Mucosa of rectum (tissue), 2 donors: ENCODE results near the gene MRGPRE.

ENCODE experiments used
- H3K27ac ChIP-seq, 2 donors: one replicate each; pipeline ENCODE4 v1.7.0; 2013; ENCODE audit warnings: inconsistent platforms in 2 of 2, low read depth in 2 of 2, low read length in 2 of 2
- H3K27me3 ChIP-seq, 2 donors: one replicate each; pipeline ENCODE4 v1.7.0; 2013; ENCODE audit warnings: low read length in 2 of 2; ENCODE audit not compliant: control insufficient read depth in 2 of 2, insufficient read depth in 2 of 2
- H3K36me3 ChIP-seq, 2 donors: one replicate each; pipeline ENCODE4 v1.7.0; 2013; ENCODE audit warnings: low read length in 2 of 2; ENCODE audit not compliant: control insufficient read depth in 2 of 2, insufficient read depth in 2 of 2
- H3K4me1 ChIP-seq, 2 donors: one replicate each; pipeline ENCODE4 v1.7.0; 2013; ENCODE audit warnings: low read length in 2 of 2, mild to moderate bottlenecking in 1 of 2; ENCODE audit not compliant: control insufficient read depth in 2 of 2, insufficient read depth in 2 of 2
- H3K4me3 ChIP-seq, 2 donors: one replicate each; pipeline ENCODE4 v1.7.0; 2013; ENCODE audit warnings: low read length in 2 of 2
- H3K9ac ChIP-seq, 2 donors: one replicate each; pipeline ENCODE4 v1.7.0; 2013; ENCODE audit warnings: low read length in 2 of 2, low read depth in 1 of 2, mild to moderate bottlenecking in 1 of 2
- H3K9me3 ChIP-seq, 2 donors: one replicate each; pipeline ENCODE4 v1.7.0; 2013; ENCODE audit warnings: low read length in 2 of 2; ENCODE audit not compliant: control insufficient read depth in 2 of 2
- donor health status: healthy.
- donor health status: Normal muscosa, but diverticular disease.

MRGPRE gene

DNA sequence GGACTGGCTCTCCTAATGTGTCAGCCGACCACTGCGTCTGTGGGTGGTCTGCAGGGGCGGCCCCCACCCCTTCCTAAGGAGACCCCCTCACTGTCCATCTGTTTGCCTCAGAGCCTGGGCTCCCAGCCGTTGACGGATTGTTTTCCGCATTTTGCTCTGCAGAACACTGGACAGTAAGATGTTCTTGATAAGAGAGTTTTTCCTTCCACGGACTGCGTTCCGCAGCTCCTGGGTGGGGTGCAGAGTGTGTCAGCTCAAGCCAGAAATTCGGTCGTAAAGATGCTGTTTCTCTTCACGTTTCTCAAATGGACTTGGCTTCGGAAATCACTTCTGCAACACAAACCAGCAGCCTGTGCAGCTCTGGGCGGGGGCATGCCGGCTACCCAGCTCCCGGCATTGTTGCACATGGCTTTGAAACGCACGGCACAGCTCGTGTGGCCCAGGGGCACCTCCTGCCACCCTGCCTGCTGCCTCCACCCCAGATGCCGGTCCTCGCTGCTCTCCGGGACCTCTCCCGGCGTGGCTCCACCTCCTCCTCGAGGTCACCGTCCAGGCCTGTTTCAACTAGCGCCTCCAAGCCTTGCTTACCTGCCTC lies 10.7 kb downstream of the MRGPRE start:
- Histone ChIP-seq H3K9ac (no peak overlapping the region), H3K4me1 (no peaks in the 10 kb centered on the region), H3K4me3 (no peak overlapping the region), H3K9me3 (no peaks in the 10 kb centered on the region), H3K36me3 (no peaks in the 10 kb centered on the region), H3K27me3 (peaks cover 16 to 25% of the 10 kb centered on the region in 2 donors), H3K27ac (no peak overlapping the region)

DNA sequence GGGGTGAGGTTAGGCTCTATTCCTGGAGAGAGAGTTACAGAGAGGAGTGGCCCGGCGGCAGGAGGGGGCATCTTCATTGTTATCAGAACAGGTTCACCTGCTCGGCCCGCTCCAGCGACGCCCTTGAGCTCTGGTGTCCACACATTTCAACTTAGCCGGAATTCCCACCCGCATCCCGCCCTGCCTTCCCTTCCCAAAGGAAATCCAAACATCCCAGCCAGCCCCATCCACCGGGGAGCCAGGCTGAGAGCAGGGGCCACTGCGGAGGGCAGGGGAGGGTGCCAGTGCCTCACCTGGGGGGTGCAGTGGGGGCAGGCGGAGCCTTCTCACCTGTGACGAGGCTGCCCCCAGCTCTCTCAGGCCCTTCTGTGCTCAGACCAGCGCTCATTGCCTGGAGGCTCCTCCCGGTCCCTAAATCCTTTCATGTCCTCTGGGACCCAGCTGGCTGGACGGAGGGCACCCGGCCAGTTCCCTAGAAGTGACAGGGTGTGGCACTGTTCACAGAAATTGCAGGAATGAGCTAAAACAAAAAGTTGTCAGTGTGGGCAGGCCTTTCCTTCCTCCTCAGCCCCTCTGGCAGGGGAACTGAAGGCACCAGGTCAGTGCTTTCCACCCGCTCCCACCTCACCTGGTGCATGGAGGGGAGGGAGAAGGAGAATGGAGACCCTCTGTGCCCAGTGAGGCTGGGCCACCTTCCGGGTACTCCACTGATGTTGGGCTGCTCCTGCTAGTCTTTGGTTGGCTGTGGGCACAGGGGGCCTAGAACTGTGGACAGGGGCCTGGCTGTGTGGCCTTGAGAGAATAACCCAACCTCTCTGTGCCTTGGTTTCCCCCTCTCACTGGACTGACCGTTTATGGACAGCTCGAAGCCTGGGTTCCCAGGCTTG lies 11.5 kb downstream of the MRGPRE start:
- Histone ChIP-seq H3K9ac (no peak overlapping the region), H3K36me3 (no peaks in the 10 kb centered on the region), H3K4me1 (peaks cover 0 to 2% of the 10 kb centered on the region in 2 donors), H3K4me3 (no peak overlapping the region), H3K27ac (no peak overlapping the region), H3K27me3 (peaks cover 19 to 30% of the 10 kb centered on the region in 2 donors), H3K9me3 (no peaks in the 10 kb centered on the region)

DNA sequence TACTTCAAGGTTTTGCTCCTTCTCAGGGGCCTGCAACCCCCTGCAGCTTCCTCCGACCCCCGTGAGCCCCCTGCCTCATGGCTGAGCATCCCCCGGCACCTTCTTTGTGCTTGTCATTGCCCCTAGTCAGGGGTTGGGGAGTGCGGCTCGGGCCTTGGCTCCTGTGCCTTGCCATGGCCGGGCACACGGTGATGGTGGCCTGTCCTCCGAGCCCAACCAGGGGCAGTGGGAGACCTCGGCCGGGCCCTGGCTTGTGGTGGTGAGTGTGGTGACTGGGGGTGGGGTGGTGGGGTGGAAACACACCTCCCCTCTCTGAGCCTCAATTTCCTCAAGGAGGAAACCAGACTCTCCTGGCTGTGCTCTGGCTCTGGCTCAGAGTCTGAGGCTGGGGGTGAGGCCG lies 12.1 kb downstream of the MRGPRE start:
- Histone ChIP-seq H3K9ac (no peak overlapping the region), H3K27ac (no peak overlapping the region), H3K27me3 (peaks cover 22 to 34% of the 10 kb centered on the region in 2 donors), H3K4me1 (peaks cover 0 to 2% of the 10 kb centered on the region in 2 donors), H3K36me3 (no peaks in the 10 kb centered on the region), H3K9me3 (no peaks in the 10 kb centered on the region), H3K4me3 (no peak overlapping the region)

DNA sequence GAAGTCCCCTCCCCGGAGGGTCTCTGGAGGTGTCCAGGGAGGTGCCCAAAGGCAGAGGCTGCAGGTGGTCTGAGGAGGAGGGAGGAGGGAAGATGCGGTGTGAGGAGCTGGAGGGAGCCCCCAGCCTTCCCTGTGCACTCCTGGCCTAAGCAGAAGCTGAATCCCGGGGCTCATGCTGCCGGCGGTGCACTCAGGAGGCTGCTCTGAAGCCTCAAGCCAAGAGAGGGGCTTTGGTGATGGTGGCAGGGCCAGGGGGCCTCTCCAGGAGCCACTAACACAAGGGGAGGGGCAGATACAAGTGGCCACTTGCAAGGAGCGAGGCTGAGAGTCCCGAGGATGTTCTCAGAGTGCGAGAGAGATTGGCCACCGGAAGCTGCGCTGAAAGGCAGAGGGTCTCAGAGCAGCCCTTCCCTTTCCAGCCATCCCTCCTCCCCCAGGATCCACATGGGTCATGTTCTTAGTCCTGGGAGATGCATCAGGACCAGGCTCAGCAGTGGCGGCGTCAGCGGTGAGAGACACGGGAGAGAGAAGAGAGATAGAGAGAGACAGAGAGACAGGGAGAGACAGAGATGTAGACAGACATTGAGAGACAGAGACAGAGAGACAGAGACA lies 12.8 kb downstream of the MRGPRE start:
- Histone ChIP-seq H3K9me3 (no peaks in the 10 kb centered on the region), H3K36me3 (no peaks in the 10 kb centered on the region), H3K27me3 (peaks cover 22 to 34% of the 10 kb centered on the region in 2 donors)

DNA sequence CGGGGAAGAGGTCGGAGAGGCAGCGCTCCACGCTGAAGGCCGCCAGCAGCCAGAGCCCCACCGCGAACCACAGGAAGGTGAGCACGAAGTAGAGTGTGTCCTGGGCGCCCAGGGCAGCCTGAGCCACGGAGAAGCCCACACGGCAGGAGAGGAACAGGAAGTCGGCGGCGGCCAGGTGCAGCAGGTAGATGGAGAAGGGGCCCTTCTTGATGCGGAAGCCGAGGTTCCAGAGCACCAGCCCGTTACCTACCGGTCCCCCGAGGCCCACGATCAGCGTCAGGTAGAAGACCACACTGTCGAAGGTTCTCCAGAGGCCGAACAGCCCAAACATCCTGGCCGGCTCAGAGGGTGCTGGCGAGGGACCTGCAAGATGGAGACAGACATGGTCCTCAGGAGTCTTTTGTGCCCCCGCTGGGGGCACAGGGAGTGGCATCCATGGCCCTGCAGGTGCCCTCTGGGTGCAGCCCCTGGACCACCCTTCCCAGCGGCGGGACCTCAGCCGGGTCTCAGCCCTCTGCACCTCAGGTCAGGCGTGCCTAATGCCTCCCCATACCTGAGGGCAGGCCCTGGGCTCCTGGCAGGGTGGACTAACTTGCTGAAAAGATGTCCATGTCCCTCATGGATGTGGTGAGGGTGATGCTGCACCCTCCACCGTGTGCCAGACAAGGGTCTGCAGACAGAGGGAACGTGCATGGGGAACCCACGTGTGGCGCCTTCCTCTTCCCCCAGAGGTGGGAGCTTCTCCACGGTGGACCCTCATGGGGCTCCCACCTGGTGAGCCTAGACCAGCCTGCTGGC lies 13.5 kb downstream of the MRGPRE start, which contains the start of gene MRGPRG:
MRGPRG (minus strand) TSS at position 331 of the 798 bp plus-strand sequence; CDS start at position 331, 0 bp downstream.
- H3K9ac ChIP-seq = no peak within 1 kb of the TSS
- H3K4me1 ChIP-seq = peaks cover 0 to 2% of the 10 kb centered on the region in 2 donors
- peaks cover 22 to 31% of the 10 kb centered on the region in 2 donors for H3K27me3 ChIP-seq
- H3K27ac ChIP-seq = no peak within 1 kb of the TSS
- H3K9me3 ChIP-seq = no peaks in the 10 kb centered on the region
- no peaks in the 10 kb centered on the region for H3K36me3 ChIP-seq
- H3K4me3 ChIP-seq = no peak within 1 kb of the TSS

More for the DNA sequence above, 12.8 kb downstream of the MRGPRE start:
- peaks cover 0 to 2% of the 10 kb centered on the region in 2 donors for H3K4me1 ChIP-seq
- H3K4me3 ChIP-seq = no peak overlapping the region
- no peak overlapping the region for H3K27ac ChIP-seq
- no peak overlapping the region for H3K9ac ChIP-seq

DNA sequence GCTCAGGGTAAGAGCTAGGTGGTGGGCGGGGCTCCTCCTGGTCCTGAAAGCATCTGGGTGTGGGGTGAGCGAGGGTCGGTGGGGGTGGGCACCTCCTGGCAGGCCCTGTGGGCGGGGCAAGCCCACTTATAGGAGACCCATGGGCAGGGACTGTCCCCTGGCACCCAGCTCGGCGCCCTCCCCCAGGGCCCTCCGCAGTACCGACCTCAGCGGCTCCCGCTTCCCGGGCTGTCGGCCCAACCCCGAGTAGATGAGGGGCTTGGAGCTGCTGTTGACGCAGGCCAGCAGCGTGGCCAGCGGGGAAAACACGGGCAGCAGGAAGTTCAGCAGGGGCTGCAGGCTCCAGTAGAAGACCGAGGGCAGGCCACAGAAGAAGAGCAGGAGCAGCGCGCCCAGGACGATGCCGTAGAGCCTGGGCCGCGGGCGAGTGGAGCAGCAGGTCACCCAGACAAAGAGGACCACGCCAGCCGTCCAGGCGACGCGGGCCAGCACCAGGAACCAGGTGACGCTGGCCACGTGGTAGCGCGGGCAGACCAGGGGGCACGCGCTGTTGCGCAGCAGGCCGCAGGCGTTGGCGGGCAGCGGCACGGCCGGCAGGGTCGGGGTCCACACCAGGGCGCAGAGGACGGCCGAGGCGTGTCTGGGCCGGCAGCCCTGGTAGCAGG lies 14.3 kb downstream of the MRGPRE start:
- Histone ChIP-seq H3K4me1 (peaks cover 0 to 2% of the 10 kb centered on the region in 2 donors), H3K27me3 (peaks cover 22 to 26% of the 10 kb centered on the region in 2 donors), H3K27ac (no peak overlapping the region), H3K9ac (no peak overlapping the region), H3K36me3 (no peaks in the 10 kb centered on the region), H3K9me3 (no peaks in the 10 kb centered on the region), H3K4me3 (no peak overlapping the region)

DNA sequence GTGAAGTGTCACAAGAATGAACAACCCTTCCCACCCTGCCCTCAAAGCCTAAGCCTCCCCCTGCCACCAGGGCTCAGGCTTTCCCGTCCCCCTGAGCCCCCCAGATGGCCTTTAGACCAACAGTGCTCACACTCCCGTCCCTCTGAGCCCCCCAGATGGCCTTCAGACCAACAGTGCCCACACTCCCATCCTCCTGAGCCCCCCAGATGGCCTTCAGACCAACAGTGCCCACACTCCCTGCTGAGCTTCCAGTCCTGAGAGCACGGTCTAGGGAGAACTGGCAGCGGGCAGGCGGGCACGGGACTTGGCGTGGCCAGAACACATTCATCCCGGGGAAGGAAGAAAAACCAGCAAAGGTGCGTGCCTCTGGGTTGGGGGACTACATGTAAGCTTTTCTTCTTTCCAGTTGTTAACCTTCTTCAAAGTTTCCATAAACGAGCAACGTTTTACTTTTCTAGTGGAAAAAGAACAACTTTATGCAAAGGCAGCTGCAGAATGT lies 16.1 kb downstream of the MRGPRE start:
- Histone ChIP-seq H3K9me3 (no peaks in the 10 kb centered on the region), H3K9ac (no peak overlapping the region), H3K4me1 (peaks cover 0 to 2% of the 10 kb centered on the region in 2 donors), H3K27me3 (peaks cover 11 to 18% of the 10 kb centered on the region in 2 donors), H3K4me3 (no peak overlapping the region), H3K27ac (no peak overlapping the region), H3K36me3 (no peaks in the 10 kb centered on the region)

DNA sequence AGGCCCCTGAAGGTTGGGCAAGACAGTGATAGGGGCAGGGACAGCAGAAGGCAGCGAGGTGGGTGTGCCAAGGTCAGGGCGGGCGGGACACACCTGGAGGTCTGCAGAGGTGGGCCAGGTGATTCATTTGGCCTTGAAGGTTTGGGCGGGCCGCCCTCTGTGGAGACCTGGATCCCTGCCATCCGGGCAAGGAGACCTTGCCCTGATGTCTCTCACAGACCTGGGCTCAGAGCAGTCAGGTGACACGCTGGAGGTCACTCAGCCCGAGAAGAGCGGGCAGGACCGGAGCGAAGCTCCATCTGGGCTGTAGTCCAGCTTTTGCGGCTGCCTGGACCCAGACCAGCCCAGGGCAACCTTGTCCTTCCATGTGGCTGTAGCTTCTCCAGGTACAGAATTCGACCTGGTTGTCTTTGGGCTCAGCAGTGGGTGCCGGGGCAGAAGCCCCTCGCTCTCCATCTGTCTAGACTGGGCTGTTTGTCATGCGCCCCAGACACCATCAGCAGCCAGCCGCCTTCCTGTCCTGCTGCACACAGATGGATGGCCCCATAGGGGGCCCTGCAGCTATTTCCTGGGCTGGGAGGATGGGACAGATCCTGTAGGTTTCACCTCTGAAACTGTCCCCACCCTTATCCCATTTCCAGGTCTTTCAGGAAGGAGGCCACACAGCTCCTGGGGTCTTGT lies 16.7 kb downstream of the MRGPRE start:
- no peak overlapping the region for H3K4me3 ChIP-seq
- peaks cover 0 to 2% of the 10 kb centered on the region in 2 donors for H3K4me1 ChIP-seq
- peaks cover 0 to 2% of the 10 kb centered on the region in 2 donors for H3K9me3 ChIP-seq
- H3K9ac ChIP-seq = no peak overlapping the region
- H3K27ac ChIP-seq = no peak overlapping the region
- H3K36me3 ChIP-seq = no peaks in the 10 kb centered on the region
- peaks cover 6 to 13% of the 10 kb centered on the region in 2 donors for H3K27me3 ChIP-seq

DNA sequence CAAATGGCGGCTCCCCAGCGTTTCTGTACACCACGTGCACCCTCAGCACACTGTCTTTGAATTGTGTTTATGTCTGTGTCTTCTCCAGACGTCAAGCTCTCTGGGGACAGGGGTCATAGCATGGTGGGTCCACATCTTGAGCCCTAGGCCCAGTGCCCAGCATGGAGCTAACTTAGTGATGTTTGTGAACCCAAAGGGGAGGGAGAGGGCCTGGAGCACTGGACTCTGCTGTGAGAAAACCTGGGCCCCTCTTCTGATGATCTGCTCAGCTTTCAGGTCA lies 17.9 kb downstream of the MRGPRE start:
- Histone ChIP-seq H3K9me3 (peaks cover 0 to 3% of the 10 kb centered on the region in 2 donors), H3K36me3 (no peaks in the 10 kb centered on the region), H3K4me1 (peaks cover 0 to 2% of the 10 kb centered on the region in 2 donors), H3K9ac (no peak overlapping the region), H3K4me3 (no peak overlapping the region), H3K27me3 (peaks cover 6 to 8% of the 10 kb centered on the region in 2 donors), H3K27ac (no peak overlapping the region)
